Spleen (tissue), 11 donors: ENCODE measurements around the gene HMGCR. TPM values are rescaled to one million over a fixed set of nuclear protein-coding genes. Genes with fewer than 3 reads are reported as not detected.

ENCODE experiments used
- DNase-seq: peaks from one replicate; pipeline ENCODE4 v3.0.0-alpha.2; 2020
- H3K27ac ChIP-seq, 8 donors: fragments of 200-600 bp; sonication (generic) in 7 of 8; 1 replicate in 4 of 8; 2 replicates in 4 of 8; pipeline versions ENCODE4 v1.5.0 to v1.8.0; 2016 to 2021; ENCODE audit warnings: inconsistent platforms in 4 of 8, mild to moderate bottlenecking in 4 of 8, moderate library complexity in 1 of 8
- H3K27me3 ChIP-seq, 7 donors: fragments of 200-600 bp; sonication (generic) in 6 of 7; replicated peaks in 1 of 7; 1 replicate in 4 of 7; 2 replicates in 3 of 7; pipeline versions ENCODE4 v1.5.0 to v1.8.0; 2016 to 2021; ENCODE audit warnings: inconsistent platforms in 3 of 7, mild to moderate bottlenecking in 1 of 7
- H3K36me3 ChIP-seq, 6 donors: fragments of 200-600 bp; sonication (generic) in 5 of 6; 1 replicate in 4 of 6; 2 replicates in 2 of 6; pipeline versions ENCODE4 v1.5.0 to v1.8.0; 2016 to 2021; ENCODE audit warnings: inconsistent platforms in 2 of 6
- H3K4me1 ChIP-seq, 6 donors: fragments of 200-600 bp; sonication (generic) in 5 of 6; 1 replicate in 3 of 6; 2 replicates in 3 of 6; pipeline versions ENCODE4 v1.5.0 to v1.8.0; 2016 to 2021; ENCODE audit warnings: inconsistent platforms in 3 of 6
- H3K4me3 ChIP-seq, 8 donors: fragments of 200-600 bp; sonication (generic) in 7 of 8; 1 replicate in 4 of 8; 2 replicates in 4 of 8; pipeline versions ENCODE4 v1.5.0 to v1.8.0; 2016 to 2021; ENCODE audit warnings: inconsistent platforms in 4 of 8, mild to moderate bottlenecking in 4 of 8, moderate library complexity in 2 of 8
- H3K9me3 ChIP-seq, 8 donors: fragments of 200-600 bp; sonication (generic) in 7 of 8; 1 replicate in 4 of 8; 2 replicates in 4 of 8; pipeline versions ENCODE4 v1.5.0 to v1.8.0; 2016 to 2021; ENCODE audit warnings: inconsistent platforms in 4 of 8
- POLR2A ChIP-seq, 3 donors: fragments of 450-650 bp; IDR thresholded peaks; one replicate each; pipeline ENCODE4 v1.5.1; 2017; ENCODE audit warnings: antibody characterized with exemption in 3 of 3, mild to moderate bottlenecking in 1 of 3
- POLR2AphosphoS5 ChIP-seq, 3 donors: sonication (generic); formaldehyde crosslinking; IDR thresholded peaks; one replicate each; pipeline ENCODE4 v1.5.1; 2017; ENCODE audit warnings: antibody characterized with exemption in 3 of 3
- whole genome bisulfite sequencing, 5 donors: extraction: QIAGEN DNeasy Blood & Tissue Kit in 3 of 5; methylation state at CpG; one replicate each; pipeline versions ENCODE4 v1.1.5 to v1.1.7; 2013 to 2018; 5-methylcytosine and 5-hydroxymethylcytosine counted together
- intact Hi-C: fragments of 100-400 bp; cut with DNase I; formaldehyde crosslinking; loops from one replicate; pipeline ENCODE4 v1.15.0; 2023; ENCODE audit warnings: low total_unique reads
- polyA plus RNA-seq, 3 donors: library from polyadenylated mRNA; stranded (reverse); fragments of 200-250 nt; gene quantifications; one replicate each; pipeline ENCODE4 v1.2.1, GENCODE V29; 2013
- total RNA-seq, 7 donors: library from RNA; depleted of rRNA in 3 of 7; stranded (reverse); fragments of >200 nt in 3 of 7; fragmentation: NEBNext Ultra II Directional in 4 of 7; extraction: Animal tissue kit (Norgen Biotek cat#: 25700) in 4 of 7; gene quantifications; one replicate each; pipeline versions ENCODE4 v1.1.0 to v1.2.1, GENCODE V29; 2016 to 2021
- TF ChIP-seq, protein P1 (sequence below), 11 experiments: fragments of 200-600 bp in 7 of 11; fragments of 450-650 bp in 4 of 11; sonication (generic) in 4 of 11; IDR thresholded peaks in 8 of 11; conservative IDR thresholded peaks in 3 of 11; 1 replicate in 7 of 11; 2 replicates in 4 of 11; pipeline versions ENCODE4 v1.4.0 to v1.8.0; 2016 to 2021; ENCODE audit warnings: antibody characterized with exemption in 11 of 11, inconsistent platforms in 4 of 11, mild to moderate bottlenecking in 1 of 11
- donor health status: healthy with polysubstance abuse.
- donor health status: DM: no; HTN: no; CAD: no; lungs with moderate emphysema.
- donor health status: DM: no; HTN: no; CAD: no.
- donor health status: Bipolar disorder and iron deficiency.
- donor health status: healthy.
- donor health status: DM: no; HTN: no; CAD: no.
- donor health status: DM: yes; HTN: yes; CAD: no.

Gene HMGCR
- total and polyA plus RNA-seq, 10 donors, result 5.3 to 54.7 (median 35.7) TPM

DNA sequence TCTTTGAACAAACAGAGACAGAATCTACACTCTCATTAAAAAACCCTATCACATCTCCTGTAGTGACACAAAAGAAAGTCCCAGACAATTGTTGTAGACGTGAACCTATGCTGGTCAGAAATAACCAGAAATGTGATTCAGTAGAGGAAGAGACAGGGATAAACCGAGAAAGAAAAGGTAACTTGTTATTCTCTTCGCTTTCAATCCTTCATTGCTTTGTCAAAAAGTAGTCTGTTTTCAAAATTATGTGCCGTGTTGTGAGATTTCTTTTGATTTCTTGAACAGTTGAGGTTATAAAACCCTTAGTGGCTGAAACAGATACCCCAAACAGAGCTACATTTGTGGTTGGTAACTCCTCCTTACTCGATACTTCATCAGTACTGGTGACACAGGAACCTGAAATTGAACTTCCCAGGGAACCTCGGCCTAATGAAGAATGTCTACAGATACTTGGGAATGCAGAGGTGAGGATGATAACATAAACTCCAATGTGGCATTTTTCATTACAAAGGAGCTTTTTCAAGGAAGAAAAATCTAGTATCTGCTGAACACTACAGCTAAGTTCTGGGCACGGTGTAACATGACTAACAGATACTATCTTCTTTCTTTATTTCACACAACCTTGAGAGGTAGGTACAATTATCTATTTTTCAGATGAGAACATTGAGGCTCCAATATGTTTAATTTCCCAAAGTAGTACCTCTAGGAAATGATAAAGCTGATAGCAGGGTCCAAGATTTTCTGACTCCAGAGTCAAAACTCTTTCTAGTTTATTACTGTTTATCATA lies 14.3 kb downstream of the HMGCR start:
- no peak overlapping the region for H3K4me3 ChIP-seq
- TF ChIP-seq POLR2AphosphoS5 (IDR thresholded peaks at IDR 0.05) (no peak), POLR2A (IDR thresholded peaks at IDR 0.05) (no peak)
- TF ChIP-seq, protein P1, sequence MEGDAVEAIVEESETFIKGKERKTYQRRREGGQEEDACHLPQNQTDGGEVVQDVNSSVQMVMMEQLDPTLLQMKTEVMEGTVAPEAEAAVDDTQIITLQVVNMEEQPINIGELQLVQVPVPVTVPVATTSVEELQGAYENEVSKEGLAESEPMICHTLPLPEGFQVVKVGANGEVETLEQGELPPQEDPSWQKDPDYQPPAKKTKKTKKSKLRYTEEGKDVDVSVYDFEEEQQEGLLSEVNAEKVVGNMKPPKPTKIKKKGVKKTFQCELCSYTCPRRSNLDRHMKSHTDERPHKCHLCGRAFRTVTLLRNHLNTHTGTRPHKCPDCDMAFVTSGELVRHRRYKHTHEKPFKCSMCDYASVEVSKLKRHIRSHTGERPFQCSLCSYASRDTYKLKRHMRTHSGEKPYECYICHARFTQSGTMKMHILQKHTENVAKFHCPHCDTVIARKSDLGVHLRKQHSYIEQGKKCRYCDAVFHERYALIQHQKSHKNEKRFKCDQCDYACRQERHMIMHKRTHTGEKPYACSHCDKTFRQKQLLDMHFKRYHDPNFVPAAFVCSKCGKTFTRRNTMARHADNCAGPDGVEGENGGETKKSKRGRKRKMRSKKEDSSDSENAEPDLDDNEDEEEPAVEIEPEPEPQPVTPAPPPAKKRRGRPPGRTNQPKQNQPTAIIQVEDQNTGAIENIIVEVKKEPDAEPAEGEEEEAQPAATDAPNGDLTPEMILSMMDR (IDR thresholded peaks at IDR 0.05 in 8 of 11, conservative IDR thresholded peaks at IDR 0.05 in 3 of 11), result no peak
- peaks cover 0 to 100% (median 91%) of the 10 kb centered on the region in 6 donors for H3K36me3 ChIP-seq
- intact Hi-C loops, result no loop called here
- no peaks in the 10 kb centered on the region for H3K4me1 ChIP-seq
- H3K27ac ChIP-seq, result no peak overlapping the region
- DNase-seq, result no peak
- no peaks in the 10 kb centered on the region for H3K27me3 ChIP-seq
- H3K9me3 ChIP-seq, result no peaks in the 10 kb centered on the region
- 90 to 93% (median 91%) methylated on average over 7 of the region's 7 CpGs for WGBS, 5 donors

DNA sequence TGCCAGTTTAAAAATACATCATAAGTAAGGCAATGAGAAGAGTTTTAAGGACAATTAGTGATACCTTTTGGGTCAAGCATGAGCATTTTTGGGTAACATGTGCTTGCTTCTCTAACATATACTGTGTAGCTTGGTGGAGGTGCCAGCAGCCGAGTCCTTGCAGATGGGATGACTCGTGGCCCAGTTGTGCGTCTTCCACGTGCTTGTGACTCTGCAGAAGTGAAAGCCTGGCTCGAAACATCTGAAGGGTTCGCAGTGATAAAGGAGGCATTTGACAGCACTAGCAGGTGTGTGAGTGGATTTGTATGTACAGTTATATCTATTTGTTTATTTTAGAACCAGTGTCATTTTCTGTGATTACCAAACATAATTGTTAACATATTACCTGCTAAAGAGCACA lies 18.2 kb downstream of the HMGCR start:
- no peak for DNase-seq
- H3K4me3 ChIP-seq, result no peak overlapping the region
- peaks cover 0 to 100% (median 97%) of the 10 kb centered on the region in 6 donors for H3K36me3 ChIP-seq
- intact Hi-C loops, result no loop called here
- no peaks in the 10 kb centered on the region for H3K4me1 ChIP-seq
- no peaks in the 10 kb centered on the region for H3K27me3 ChIP-seq
- WGBS, 5 donors, result 93 to 98% (median 97%) methylated on average over 6 of the region's 6 CpGs
- H3K27ac ChIP-seq, result no peak overlapping the region
- no peaks in the 10 kb centered on the region for H3K9me3 ChIP-seq
- TF ChIP-seq, protein P1 (IDR thresholded peaks at IDR 0.05 in 8 of 11, conservative IDR thresholded peaks at IDR 0.05 in 3 of 11), result no peak
- no peak for TF ChIP-seq POLR2AphosphoS5 (IDR thresholded peaks at IDR 0.05)
- TF ChIP-seq POLR2A (IDR thresholded peaks at IDR 0.05), result no peak

DNA sequence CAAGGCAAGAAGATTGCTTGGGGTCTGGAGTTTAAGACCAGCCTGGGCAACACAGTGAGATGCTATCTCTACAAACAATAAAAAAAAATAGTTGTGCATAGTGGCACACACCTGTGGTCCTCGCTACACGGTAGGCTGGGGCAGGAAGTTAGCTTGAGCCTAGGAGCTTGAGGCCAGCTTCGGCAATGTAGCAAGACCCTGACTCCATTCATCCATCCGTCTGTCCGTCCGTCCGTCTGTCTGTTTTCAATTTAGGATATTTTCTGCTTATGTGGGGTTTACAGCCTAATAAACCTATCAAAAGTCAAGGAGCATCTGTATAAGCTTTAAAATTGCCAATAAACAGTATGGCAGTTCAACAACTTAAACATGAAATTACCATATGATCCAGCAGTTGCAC lies 19.7 kb downstream of the HMGCR start:
- Histone ChIP-seq H3K36me3 (peaks cover 0 to 100% (median 93%) of the 10 kb centered on the region in 6 donors), H3K27me3 (no peaks in the 10 kb centered on the region), H3K4me3 (no peak overlapping the region), H3K4me1 (no peaks in the 10 kb centered on the region), H3K27ac (no peak overlapping the region), H3K9me3 (no peaks in the 10 kb centered on the region)
- intact Hi-C loops, result no loop called here
- 95 to 99% (median 97%) methylated on average over 7 of the region's 7 CpGs for WGBS, 5 donors
- TF ChIP-seq, protein P1 (IDR thresholded peaks at IDR 0.05 in 8 of 11, conservative IDR thresholded peaks at IDR 0.05 in 3 of 11), result no peak
- TF ChIP-seq POLR2AphosphoS5 (IDR thresholded peaks at IDR 0.05), result no peak
- no peak for DNase-seq

DNA sequence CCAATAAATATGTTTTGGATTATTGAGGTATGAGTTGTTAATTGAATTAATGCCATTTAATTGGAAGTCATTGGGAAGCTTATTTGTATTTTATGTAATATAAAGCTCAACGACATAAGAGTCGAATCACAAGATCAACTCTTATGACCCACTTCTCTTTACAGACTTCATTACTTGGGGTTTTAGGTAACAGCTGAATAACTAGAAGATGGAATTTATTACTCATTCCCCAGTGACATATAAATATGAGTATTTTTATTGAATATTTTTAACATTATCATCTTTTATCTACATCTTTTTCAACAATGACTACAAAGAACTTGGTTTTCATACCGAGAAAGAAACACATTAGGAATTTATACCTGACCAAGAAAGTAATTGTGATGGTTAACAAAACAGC lies 21.1 kb downstream of the HMGCR start:
- TF ChIP-seq POLR2A (IDR thresholded peaks at IDR 0.05) (no peak), POLR2AphosphoS5 (IDR thresholded peaks at IDR 0.05) (no peak)
- TF ChIP-seq, protein P1 (IDR thresholded peaks at IDR 0.05 in 8 of 11, conservative IDR thresholded peaks at IDR 0.05 in 3 of 11), result no peak
- intact Hi-C loops, result no loop called here
- Histone ChIP-seq H3K36me3 (peaks cover 0 to 100% (median 85%) of the 10 kb centered on the region in 6 donors), H3K9me3 (no peaks in the 10 kb centered on the region), H3K27ac (no peak overlapping the region), H3K4me3 (no peak overlapping the region), H3K27me3 (no peaks in the 10 kb centered on the region), H3K4me1 (no peaks in the 10 kb centered on the region)
- 93 to 98% (median 94%) methylated on average over 3 of the region's 3 CpGs for WGBS, 5 donors
- DNase-seq, result no peak
